ENCODE data around the gene UNC13B.

Gene UNC13B

GRCh38 chr9:35446012-35446411 lies 284.2 kb downstream of the UNC13B start:
- DNase-seq: no peak

- DNase-seq: no peak
These were observed 286.7 kb downstream of the UNC13B start for GRCh38 chr9:35448496-35448895.

GRCh38 chr9:35452481-35452880 lies 290.7 kb downstream of the UNC13B start:
- DNase-seq: no peak

- DNase-seq: no peak
These were observed 292.0 kb downstream of the UNC13B start for GRCh38 chr9:35453786-35454185.
